HG02798 (cell line): ENCODE measurements around the gene GAK.
"Not testable (repeated sequence)": the region's sequence is repeated elsewhere in the genome, so short reads cannot be mapped to it uniquely, and the experiment has no call there.

Experiments used
- ATAC-seq: cut with Tn5 transposase; IDR thresholded peaks from one replicate; pipeline ENCODE4 v1.9.1; 2021; ENCODE audit warnings: mild to moderate bottlenecking; ENCODE audit not compliant: unreplicated experiment, poor library complexity

Gene GAK

DNA sequence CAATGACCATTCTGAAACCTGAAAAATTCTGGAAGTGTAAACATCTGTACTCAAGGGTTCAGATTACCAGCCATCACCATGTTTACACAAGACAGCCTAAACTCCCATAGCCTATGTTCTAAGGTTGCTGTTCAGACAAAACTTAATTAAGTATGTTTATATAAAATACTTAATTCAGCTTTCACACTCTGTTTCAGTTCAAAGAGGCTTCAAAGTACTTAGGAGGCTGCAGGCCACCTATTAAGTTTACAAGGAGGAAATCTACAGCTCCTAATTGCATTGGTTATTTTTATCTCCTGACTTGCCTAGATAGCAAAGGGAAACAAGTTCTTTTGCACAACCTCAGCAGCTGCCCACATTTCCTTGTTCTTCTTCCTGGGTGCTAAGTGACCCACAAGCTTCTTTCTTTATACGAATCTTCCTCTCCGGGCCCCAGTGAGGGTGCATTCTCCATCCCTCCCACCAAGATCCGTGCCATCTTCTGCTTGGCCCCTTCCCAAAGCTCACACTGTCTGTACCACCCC, 2.0 kb downstream of the GAK start:
- no peak for ATAC-seq

- ATAC-seq: no peak
These were observed 2.9 kb downstream of the GAK start for GRCh38 chr4:929096-929765.

- not testable (repeated sequence) for ATAC-seq
These were observed 4.5 kb downstream of the GAK start for GRCh38 chr4:927566-927965.

DNA sequence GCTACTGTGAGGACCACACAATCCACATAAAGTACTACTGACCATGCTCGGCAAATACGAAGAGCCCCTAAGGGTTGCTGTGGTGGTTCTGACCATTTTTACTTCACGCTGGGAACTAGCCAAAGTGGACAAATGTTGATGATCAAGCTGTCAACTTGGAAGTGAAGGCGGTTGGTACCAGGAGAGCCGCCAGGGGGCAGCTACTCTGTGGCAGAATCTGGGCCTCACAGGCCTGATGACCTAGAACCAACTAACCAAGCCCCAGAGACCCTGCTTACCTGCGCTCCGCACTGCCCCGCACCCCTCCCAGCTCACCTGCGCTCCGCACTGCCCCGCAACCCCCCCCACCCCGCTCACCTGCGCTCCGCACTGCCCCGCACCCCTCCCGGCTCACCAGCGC, 5.6 kb downstream of the GAK start:
- ATAC-seq: no peak

DNA sequence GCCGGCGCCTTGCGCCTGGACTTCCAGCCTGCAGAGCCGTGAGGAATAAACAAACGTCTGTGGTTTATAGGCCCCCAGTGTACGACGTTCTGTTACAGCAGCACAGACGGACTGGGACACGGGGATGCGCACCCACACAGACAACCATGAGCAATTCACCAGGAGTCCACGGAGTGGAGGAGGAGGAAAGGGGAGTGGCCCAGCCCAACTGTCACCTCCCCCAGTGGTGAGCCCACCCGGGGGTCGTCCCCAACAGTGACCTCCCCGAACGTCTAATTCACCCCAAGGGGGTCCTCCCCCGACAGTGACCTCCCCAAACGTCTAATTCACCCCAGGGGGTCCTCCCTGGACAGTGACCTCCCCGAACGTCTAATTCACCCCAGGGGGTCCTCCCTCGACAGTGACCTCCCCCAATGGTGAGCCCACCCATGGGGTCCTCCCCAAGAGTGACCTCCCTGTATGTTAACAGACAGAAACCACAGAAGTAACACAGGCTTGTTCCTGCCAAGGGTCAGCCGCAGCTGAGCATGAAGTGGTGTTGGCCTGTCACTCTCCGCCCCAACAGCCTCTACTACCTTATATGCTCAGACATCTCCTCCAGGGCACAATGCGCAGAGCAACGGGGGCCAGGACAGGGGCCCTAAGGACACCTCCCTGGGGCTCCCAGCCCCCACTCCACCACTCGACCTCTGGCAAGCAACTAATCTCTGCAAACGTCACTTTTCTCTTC, 6.2 kb downstream of the GAK start:
- ATAC-seq: no peak

DNA sequence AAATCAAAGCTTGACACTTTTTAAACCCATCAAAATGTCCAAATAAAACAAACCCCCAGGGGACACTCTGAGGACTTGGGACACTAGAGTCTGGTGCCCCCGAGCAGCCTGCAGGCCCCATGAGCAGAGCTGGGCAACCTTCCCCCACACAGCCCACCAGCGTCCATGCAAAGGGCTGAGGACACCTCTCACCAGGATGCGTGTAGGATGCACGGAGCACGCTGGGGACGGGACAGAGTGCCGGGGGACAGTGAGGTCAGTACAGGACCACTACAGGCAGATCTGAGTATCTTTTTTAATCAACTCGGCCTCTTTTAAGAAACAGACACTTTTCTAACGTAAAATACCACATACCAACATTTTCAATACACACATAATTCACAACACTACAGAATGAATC, 6.9 kb downstream of the GAK start:
- no peak for ATAC-seq

DNA sequence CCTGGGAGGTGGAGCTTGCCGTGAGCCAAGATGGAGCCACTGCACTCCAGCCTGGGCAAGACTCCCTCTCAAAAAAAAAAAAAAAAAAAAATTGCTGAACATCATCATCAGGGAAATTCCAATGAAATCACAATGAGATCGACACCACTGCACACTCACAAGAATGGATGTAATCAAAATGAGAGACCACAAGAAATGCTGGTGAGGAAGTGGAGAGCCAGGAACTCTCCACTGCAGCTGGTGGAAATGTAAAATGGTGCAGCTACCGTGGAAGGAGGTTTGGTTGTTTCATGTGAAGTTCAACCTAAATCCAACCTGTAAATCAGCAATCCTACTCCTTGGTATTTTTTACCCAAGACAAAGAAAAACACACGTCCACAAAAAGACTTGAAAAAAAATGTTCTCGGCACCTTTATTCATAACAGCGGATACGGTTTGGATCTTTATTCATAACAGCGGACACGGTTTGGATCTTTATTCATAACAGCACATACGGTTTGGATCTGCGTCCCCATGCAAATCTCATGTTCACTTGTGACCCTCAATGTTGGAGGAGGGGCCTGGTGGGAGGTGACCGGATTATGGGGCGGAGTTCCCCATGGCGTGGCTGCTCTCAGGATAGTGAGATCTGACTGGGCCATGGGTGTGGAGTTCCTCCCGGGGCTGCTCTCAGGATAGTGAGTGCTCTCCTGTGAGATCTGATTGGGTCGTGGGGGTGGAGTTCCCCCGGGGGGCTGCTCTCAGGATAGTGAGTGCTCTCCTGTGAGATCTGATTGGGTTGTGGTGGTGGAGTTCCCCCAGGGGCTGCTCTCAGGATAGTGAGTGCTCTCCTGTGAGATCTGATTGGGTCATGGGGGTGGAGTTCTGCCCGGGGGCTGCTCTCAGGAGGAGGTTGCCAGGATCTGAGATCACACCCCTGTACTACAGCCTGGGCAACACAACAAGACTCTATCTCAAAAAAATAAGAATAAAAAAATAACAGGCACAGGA, 7.7 kb downstream of the GAK start:
- ATAC-seq: no peak

GRCh38 chr4:921830-922331, 10.2 kb downstream of the GAK start:
- peak; percentile 59 for ATAC-seq

GRCh38 chr4:919004-919680, 13.0 kb downstream of the GAK start:
- ATAC-seq: not testable (repeated sequence)

GRCh38 chr4:918591-918990, 13.5 kb downstream of the GAK start:
- ATAC-seq: not testable (repeated sequence)

GRCh38 chr4:917992-918391, 14.1 kb downstream of the GAK start:
- no peak for ATAC-seq

GRCh38 chr4:917466-917865, 14.7 kb downstream of the GAK start:
- no peak for ATAC-seq

DNA sequence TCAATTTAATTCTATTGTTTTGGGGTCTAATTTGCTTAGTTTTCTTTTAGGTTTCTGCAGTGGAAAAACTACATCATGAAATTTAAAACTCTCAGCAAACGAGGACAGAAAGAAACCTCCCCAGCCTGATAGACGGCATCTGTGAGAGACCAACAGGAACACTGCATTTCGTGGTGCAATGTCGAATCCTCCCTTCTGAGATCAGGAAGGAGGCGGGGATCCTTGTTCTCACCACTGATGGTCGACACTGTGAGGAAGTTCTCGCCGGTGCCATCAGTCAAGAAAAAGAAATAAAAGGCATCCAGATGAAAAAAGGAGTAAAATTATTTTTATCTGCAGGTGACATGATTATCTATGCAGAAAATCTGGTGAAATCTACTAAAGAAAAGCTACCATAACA, 16.5 kb downstream of the GAK start:
- no peak for ATAC-seq

- no peak for ATAC-seq
These were observed 17.1 kb downstream of the GAK start for GRCh38 chr4:915041-915474.

GRCh38 chr4:914531-914930, 17.6 kb downstream of the GAK start:
- ATAC-seq: no peak

DNA sequence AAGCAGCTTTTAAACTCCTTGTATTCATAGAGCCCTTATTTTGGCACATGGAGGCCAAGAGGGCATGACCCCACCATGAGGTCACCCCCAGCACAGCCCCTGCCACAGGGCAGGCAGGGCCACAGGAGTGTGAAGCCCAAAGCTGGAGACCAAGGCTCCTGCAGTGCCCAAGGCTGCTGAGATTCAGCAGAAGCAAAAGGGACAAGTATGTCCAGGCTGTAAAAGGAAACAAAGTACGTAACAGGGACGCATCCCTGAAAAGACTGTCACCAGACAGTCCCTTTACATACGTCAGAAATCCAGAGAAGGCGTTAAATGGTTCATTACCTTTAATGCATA, 18.9 kb downstream of the GAK start:
- ATAC-seq: no peak

DNA sequence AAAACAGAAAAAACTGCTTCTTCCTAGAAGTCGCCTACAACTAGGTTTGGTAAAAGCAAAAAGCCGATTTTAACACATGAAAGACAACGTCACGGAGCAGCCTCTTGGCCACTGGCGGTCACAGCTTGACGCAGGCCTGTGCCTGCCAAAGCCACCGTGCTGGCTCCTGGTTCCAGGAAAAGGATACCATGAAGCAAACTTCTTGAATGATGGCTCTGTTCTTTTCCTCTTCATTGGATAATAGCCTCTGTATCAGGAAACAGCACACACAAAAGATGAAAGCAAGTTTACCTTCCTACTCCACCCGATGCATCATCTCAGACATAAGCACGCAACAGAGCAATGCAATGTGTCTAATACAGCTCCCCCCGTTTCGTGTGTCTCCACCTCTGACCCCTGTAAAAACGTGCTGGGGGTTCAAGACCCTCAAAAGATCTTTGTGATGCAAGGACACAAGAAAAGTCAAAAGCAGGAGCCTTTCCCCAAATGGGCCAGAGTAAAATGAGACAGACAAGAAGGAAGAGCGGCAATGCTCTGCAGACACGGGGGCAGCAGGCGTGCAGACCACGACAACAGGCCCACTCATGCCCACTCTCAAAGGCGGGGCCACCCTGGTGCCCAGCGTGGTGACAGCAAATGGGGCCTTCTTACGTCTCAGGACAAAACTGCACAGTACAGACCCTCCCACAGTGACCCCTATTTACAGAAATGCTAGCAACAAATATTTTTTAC, 19.4 kb downstream of the GAK start:
- no peak for ATAC-seq

GRCh38 chr4:911871-912490, 20.1 kb downstream of the GAK start:
- no peak for ATAC-seq

- no peak for ATAC-seq
These were observed 20.8 kb downstream of the GAK start for GRCh38 chr4:911221-911751.
